ENCODE measurements around the gene TP53BP1.

Gene TP53BP1

DNA sequence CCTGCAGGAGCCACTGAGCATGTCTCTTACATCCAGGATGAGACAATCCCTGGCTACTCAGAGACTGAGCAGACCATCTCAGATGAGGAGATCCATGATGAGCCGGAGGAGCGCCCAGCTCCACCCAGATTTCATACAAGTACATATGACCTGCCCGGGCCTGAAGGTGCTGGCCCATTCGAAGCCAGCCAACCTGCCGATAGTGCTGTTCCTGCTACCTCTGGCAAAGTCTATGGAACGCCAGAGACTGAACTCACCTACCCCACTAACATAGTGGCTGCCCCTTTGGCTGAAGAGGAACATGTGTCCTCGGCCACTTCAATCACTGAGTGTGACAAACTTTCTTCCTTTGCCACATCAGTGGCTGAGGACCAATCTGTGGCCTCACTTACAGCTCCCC, 30.7 kb upstream of the TP53BP1 start:
- intact Hi-C loops (cut with DNase I): no loop called here
- no peak for DNase-seq

DNA sequence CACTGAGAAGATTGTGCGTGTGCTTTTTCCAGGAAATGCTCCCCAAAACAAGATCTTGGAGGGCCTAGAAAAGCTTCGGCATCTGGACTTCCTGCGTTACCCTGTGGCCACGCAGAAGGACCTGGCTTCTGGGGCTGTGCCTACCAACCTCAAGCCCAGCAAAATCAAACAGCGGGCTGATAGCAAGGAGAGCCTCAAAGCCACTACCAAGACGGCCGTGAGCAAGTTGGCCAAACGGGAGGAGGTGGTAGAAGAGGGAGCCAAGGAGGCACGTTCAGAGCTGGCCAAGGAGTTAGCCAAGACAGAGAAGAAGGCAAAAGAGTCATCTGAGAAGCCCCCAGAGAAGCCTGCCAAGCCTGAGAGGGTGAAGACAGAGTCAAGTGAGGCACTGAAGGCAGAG, 29.3 kb upstream of the TP53BP1 start:
- intact Hi-C loops (cut with DNase I): no loop called here
- DNase-seq: no peak

DNA sequence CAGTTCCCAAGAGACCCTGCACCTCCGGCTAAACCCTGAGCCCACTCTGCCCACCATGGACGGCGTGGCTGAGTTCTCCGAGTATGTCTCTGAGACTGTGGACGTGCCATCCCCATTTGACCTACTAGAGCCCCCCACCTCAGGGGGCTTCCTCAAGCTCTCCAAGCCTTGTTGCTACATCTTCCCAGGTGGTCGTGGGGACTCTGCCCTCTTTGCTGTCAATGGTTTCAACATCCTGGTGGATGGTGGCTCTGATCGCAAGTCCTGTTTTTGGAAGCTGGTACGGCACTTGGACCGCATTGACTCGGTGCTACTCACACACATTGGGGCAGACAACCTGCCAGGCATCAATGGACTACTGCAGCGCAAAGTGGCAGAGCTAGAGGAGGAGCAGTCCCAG, 28.5 kb upstream of the TP53BP1 start:
- DNase-seq: no peak
- intact Hi-C loops (cut with DNase I): no loop called here

DNA sequence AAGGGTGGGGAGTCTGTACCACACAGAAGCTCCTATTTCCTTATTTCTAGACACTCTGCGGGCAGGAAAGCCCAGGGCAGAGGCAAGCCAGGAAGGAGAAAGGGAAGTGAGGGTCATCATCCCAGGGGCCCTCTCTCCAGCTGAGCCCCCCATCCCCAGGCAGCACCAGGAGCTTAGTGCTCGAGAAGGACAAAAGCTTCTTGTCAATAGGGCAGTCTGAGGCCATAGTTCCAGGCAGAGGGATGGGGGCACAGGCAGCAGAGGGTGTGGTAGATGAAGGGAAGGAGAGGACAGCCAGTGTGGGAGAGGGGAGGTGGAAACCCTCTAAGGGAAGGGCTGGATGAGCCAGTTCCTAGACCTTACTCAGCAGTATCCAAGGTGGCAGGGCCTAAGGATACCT, 27.2 kb upstream of the TP53BP1 start:
- peak in 1 of 42 donors; percentile 4 for DNase-seq

DNA sequence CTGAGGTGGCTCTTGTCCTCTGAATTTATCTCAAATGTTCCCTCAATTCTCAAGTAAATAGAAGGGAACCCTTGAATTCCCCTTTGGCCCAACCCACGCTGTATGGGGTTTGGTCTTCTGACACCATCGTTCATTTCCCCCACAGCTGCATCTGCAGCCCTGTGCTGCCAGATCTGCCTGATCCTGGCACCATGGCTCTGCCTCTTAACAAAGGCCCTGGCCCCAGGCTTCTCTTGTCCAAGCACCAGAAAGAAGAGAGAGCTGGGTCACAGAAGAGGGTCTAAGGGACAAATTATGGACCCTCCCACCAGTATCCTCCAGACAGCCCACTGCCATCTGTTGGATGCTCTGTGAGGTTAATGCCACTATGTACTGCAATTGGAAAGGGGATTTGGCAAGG, 26.2 kb upstream of the TP53BP1 start:
- peak in 38 of 42 donors; percentile 20 to 83 (median 70) for DNase-seq
- intact Hi-C loops (cut with DNase I): loop anchor here (5.0 kb wide), 1 partner anchor 228 kb away; the partner anchor contains the start of gene PDIA3

More for the DNA sequence above, 27.2 kb upstream of the TP53BP1 start:
- intact Hi-C loops (cut with DNase I): no loop called here

DNA sequence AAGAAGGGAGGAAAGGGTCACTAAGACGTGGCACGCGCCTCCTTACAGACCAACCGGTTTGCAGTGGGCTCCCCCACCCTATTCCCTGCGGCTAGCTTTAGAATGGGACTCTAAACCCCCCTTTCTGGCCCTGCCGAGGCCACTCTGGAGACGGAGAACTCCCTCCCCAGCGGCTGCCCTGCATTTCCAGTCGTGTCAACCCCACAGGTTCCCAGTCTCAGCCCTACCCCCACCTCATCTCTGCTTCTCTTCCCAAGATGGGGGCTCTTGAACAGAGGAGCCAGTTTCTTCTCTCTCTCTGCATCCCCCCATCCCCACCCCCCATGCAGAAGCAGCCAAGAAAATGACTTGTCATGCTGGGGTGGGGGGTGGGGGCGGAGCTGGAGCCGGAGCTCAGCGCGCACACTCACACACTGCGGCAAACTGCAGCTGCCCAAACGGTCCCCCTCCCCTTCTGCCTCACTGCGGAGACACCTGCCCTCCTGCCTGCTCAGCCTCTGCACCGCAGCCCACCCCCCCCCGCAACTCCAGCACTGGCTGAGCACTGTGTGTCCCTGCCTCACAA, 25.3 kb upstream of the TP53BP1 start:
- peak; percentile 60 to 92 (median 80) for DNase-seq
- intact Hi-C loops (cut with DNase I): loop anchor here (5.0 kb wide), 1 partner anchor 229 kb away; the partner anchor contains the start of gene PDIA3

DNA sequence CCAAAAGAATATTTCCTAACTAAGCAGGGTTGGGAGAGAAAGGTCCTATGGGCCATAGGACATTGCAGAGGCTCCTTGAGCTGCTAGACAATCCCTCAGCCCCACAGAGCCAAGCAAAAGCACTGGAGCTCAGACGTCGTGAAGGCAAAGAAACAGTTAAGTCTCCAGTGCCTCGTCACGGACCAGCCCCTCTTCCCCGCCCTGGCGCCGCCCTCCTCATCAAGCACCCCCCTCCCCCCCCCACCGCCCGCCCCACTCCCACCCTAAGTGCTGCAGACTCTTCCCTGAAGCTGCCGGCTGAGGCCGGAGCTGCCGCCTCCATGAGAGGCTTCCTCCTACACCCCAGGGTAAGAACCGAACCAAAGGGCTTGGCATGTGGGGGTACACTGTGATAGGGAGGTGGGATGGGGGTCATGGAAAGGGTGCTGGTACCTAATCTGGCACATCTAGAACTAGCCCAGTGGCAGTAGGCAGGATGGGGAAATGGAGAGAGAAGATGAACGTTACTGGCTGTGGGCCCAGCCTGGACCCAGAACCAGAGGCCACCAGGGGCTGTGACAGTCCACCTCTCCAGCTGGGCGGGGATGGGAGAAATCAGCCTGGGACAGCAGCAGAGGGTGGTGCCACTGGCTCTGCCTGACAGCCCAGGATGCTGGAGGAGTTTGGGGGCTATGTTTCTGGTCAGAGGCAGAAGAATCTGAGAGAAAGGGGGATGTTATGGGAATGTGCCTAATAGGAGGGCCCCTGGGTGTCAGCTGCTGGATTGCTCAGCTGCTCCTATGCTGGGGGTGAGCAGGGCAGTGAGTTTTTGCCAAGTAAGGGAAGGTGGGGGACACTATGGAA, 24.6 kb upstream of the TP53BP1 start, which contains the start of gene MAP1A:
TSS of gene MAP1A (plus strand) at position 255 of the 843 bp plus-strand sequence. CDS start 3,866 bp downstream, outside the sequence.
- intact Hi-C loops (cut with DNase I): loop anchor here (5.0 kb wide), 1 partner anchor 230 kb away; the partner anchor contains the start of gene PDIA3
- DNase-seq: peak; percentile 66 to 92 (median 80)

DNA sequence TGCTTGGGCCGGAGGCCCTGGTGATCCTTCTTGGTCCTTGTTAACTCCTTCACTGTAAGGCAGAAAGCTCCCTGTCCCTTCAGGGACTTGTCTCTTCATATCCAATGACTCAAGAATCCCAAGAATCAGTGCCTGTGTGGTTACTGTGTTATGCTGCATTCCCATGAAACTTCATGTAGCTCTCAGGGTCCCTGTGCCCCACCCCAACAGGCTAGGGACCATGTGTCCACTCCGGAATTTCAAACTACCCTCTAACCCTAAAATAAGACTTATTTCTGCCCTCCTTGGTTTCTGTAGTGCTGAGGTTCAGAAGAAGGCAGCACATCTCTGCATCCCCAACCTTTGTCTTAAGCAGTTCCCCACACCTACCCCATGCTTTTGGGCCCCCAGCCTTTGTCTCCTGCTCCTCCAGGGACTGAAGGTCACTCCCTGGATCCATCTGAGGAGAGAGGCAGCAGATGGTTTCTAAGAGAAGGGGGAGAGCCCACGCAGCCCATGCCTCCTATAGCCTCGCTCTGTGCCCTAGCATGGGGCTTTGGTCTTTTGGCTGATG, 23.9 kb upstream of the TP53BP1 start:
- peak in 1 of 42 donors; percentile 39 for DNase-seq
- intact Hi-C loops (cut with DNase I): loop anchor here (5.0 kb wide), 1 partner anchor 230 kb away; the partner anchor contains the start of gene PDIA3

DNA sequence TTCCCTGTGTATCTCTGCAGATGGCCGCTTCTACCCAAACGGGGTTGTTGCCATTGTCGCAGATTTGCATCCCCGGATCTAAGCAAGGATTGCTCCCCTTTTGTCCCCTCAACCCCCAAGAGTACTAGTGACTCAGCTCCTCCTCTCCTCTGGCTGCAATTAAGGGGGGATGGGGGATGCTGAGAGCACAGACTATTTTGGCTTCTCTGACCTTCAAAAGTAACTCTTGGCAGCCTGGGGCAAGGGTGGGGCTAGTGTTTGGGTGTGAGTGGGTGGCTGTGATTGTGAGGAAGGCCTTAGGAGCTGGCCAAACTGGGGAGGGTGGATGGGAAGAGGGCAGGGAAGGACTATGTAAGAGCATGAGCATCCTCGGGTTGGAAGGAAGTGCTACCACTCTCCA, 23.2 kb upstream of the TP53BP1 start:
- intact Hi-C loops (cut with DNase I): loop anchor here (5.0 kb wide), 1 partner anchor 231 kb away; the partner anchor contains the start of gene PDIA3
- DNase-seq: peak in 12 of 42 donors; percentile 22 to 64 (median 33)

DNA sequence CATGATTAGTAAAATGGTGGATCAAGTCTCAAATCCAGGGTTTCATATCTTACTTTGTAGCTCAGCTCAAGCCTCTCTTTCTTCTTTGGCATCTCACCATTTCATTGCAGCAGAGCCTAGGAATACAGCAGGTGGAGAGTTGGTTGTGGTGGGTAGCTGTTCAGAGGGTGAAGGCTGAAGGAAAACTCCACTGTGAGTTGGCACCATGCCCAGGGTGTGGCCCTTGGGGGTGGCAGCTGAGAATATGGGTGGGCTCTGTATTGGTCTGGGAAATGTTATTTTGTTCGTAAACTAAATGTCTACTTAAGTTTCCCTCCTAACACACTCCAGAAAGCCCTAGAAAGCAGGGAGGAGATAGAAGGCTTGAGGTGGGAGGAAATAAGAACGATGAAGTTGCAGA, 22.8 kb upstream of the TP53BP1 start:
- no peak for DNase-seq
- intact Hi-C loops (cut with DNase I): loop anchor here (5.0 kb wide), 1 partner anchor 232 kb away; the partner anchor contains the start of gene PDIA3

DNA sequence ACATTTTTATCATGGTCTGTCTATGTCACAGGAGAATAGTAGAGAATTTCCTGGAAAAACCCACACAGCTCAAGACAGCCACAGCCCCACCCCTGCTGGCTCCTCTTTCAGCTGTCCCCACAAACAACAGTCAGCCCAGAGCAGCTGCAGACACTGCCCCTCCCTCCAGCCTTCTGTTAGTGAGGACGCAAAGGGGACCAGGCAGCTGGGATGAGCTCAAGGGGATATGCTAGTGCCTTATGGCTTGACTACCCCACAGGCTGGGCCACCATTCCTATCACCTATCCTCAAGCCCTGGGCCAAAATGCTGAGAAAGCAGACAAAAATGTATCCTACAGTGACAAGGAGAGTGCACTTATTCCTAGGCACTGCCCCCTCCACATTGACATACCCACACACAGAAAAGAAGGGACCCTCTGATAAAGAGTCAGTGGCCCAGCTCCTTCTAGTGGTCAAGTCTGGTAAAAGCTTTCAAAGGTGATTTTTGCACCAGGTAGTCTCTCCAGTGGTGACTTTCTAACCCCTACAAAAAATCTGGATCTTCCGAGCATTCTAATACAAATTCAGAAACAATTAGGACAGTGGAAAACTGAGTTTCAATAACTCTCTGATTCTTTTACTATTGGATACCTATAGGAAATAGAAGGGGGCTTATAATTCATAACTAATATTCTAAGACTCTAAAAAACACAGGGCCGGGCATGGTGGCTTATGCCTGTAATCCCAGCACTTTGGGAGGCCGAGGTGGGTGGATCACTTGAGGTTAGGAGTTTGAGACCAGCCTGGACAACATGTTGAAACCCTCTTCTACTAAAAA, 21.5 kb upstream of the TP53BP1 start:
- peak; percentile 59 to 94 (median 86) for DNase-seq
- intact Hi-C loops (cut with DNase I): loop anchor here (5.0 kb wide), 1 partner anchor 233 kb away; the partner anchor contains the start of gene PDIA3

DNA sequence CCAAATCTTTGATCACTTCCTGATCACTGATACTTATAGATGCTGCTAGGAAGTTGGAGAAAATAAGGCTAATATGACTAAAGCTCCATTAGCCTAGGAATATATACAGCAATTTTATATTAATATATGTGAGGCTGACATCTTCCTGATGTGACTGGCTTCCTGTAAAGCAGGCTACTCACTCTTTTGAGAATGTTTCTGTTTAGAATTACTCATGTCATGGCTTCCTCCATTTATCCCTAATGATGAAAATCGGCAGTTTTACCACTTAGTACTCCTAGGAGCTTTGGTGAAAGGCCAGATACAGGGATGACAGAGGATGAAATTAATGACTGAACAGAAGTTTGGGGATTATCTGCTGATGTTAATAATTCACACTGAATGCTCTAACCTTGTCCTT, 20.6 kb upstream of the TP53BP1 start:
- intact Hi-C loops (cut with DNase I): no loop called here
- DNase-seq: no peak

DNA sequence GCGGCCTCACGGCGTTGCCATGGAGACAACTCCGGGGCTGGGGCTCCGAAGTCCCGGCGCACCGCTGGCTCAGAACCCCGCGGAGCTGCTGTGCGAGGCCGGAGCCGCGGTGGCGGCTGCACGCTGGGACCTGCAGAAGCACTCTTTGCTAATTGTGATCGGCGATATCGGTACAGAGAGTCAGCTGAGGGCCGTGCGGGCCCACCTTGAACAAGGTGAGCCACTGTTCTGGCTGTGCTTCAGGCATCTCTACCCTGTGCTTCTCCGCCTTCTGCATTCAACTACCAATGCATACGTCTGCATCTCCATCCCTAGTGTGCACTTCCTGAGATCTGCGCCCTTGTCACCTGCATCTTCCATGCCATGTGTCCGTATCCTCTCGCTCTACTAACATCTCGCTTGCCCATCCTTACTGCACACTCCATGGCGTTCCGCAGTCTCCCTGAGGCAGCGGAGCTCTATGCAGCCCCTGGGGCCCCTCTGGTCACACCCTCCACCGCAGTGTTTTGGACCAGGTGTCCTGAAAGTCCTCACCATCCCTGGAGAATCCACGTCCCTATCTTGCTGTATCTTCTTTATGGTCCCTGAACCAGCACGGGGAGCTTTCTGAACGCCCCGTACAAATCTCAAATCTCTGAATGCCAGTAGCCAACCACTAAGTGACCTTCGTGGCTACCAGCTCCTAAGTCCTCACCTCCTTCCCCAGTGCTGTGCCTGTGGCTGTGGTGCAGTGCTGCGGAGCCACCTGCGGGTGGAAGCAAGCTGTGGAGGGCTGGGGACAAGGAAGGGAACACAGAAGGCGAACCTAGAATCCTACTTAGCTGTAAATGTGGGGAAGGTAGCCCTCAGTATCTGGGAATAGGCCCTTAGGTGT, 18.3 kb upstream of the TP53BP1 start:
- peak in 34 of 42 donors; percentile 57 to 83 (median 68) for DNase-seq
- intact Hi-C loops (cut with DNase I): loop anchor here (2.0 kb wide), 1 partner anchor 18 kb away; the partner anchor contains the start of gene TP53BP1

DNA sequence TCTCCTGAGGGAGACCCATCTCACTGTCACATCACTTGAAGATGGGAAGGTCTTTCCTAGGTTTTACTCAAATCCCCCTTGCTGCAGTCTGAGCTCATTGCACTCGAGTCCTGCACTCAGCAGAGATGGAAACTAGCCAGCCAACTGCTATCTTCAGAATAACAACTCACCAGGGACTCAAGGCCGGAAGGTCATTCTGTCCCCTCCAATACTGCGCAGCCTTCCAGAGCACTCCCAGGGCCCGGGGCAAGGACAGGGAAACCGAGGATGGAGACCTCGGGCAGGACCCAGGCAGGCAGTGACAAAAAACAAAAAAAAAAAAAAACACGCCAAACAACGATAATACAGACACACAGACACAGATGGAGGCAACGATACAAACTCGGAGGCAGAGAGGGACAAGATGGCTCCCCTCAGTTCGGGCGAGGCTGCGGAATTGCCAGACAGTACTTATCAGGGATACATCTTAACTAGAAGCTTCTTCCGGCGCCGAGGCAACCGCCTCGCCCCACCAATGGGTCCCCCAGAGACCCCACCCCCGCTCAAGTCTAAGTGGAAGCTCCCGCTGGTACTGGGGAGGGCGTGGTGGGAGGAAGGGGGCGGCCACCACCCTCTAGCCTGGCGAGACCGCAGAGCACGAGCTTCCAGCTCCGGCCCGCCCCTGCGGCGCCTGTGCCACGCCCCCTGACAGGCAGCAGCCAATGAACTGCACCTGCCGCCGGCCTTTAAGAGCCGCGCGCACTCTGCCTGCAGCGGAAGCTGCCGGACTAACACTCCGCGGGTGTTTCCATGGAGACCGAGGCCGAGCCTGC, 17.4 kb upstream of the TP53BP1 start:
- DNase-seq: peak; percentile 97 to 100 (median 99)
- intact Hi-C loops (cut with DNase I): loop anchor here (2.0 kb wide), 1 partner anchor 18 kb away; the partner anchor contains the start of gene TP53BP1

DNA sequence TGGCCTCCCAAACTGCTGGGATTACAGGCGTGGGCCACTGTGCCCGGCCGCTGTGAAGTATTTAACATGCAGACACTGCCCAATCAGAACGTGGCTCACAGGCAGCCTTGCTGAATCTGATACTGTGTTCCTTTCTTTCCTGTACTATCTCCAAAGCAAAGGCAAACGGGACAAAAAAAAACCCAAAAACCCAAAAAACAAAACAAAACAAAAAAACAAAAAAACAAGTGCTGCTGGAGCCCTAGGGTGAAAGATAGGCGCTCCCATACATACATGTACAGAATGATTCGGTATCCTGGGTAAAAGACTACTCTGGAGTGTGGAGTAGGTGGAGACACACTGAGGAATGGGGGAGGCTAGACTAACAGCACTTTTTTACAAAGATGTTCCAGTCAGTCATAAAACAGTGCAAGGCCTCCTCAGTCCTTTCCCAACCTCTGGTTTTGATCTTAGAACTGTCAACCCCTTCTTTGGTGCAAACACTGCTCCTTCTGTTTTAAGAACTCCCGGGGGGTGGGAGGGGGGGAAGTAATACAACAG, 16.8 kb upstream of the TP53BP1 start:
- intact Hi-C loops (cut with DNase I): loop anchor here (2.0 kb wide), 1 partner anchor 17 kb away; the partner anchor contains the start of gene TP53BP1
- peak in 11 of 42 donors; percentile 31 to 65 (median 45) for DNase-seq

DNA sequence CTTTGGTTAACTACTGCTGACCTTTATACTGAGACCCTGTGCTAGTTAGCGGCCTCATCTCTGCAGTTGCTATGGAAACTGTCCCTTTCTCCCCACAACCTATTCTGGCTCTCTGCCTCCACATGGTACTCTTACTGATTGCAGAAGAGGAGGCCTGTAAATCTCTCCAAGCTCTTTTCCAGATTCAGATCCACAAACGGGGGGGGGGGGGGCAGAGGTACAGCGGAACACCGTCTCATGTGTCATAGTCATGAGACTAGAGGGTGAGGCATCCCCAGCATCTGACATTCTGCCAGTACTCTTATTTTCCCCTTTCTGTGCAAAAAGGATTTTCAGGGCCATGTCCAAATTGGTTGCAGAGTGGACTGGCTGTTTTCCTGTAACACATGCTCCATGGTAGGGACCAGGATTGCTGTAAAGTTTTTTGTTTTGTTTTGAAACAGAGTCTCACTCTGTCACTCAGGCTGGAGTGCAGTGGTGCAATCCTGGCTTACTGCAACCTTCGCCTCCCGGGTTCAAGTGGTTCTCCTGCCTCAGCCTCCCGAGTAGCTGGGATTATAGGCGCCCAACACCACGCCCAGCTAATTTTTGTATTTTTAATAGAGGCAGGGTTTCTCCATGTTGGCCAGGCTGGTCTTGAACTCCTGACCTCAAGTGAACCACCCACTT, 16.2 kb upstream of the TP53BP1 start:
- intact Hi-C loops (cut with DNase I): no loop called here
- peak in 6 of 42 donors; percentile 29 to 68 (median 36) for DNase-seq
